Esophagus muscularis mucosa (tissue), 4 donors: ENCODE measurements around the gene CYP2S1.

Experiments
- CTCF ChIP-seq, 3 experiments: fragments of 200-600 bp in 2 of 3; fragments of 450-650 bp in 1 of 3; sonication (generic) in 2 of 3; IDR thresholded peaks; one replicate each; pipeline ENCODE4 v1.5.1; 2017 to 2019; ENCODE audit warnings: antibody characterized with exemption in 3 of 3, mild to moderate bottlenecking in 2 of 3, moderate library complexity in 1 of 3
- EP300 ChIP-seq: sonication (generic); formaldehyde crosslinking; IDR thresholded peaks from one replicate; pipeline ENCODE4 v1.6.1; 2017; ENCODE audit warnings: antibody characterized with exemption
- POLR2A ChIP-seq: fragments of 450-650 bp; IDR thresholded peaks from one replicate; pipeline ENCODE4 v1.6.1; 2017; ENCODE audit warnings: antibody characterized with exemption, moderate library complexity, mild to moderate bottlenecking, low read depth
- POLR2AphosphoS5 ChIP-seq, 2 donors: sonication (generic); formaldehyde crosslinking; IDR thresholded peaks; one replicate each; pipeline ENCODE4 v1.6.1; 2017; ENCODE audit warnings: antibody characterized with exemption in 2 of 2

DNA sequence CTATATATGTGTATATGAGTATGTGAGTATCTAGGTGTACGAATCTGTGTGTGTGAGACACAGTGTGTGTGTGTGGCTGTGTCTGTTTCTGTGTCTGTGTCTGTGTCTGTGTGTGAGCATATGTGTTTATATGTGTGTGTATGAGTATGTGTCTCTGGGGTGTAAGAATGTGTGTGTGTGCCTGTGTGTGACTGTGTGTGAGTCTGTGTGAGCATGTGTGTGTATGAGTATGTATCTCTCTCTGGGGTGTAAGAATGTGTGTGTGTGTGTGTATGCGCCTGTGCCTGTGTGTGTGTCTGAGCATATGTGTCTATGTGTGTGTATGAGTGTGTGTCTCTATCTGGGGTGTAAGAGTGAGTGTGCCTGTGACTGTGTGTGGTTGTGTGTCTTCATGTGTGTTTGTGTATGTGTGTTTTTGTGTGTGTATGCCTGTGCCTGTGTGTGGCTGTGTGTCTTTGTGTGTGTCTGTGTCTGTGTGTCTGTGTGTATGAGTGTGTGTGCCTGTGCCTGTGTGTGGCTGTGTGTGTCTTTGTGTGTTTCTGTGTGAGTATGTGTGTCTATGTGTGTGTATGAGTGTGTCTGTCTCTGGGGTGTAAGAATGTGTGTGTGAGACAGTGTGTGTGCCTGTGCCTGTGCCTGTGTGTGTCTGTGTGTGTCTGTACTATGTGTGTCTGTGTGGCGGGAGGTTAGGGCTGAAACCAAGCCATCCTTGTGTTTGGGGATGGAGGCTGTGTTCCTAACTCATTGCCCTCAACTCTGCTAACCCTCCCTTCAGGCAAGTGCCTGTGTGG, 37.2 kb downstream of the CYP2S1 start:
- TF ChIP-seq CTCF (IDR thresholded peaks at IDR 0.05) (no peak), POLR2A (no peak), POLR2AphosphoS5 (IDR thresholded peaks at IDR 0.05) (no peak), EP300 (no peak)
